HepG2 (cell line): Measurements from ENCODE around the gene FLT3LG. TPM values are rescaled to one million over a fixed set of nuclear protein-coding genes. Genes with fewer than 3 reads are reported as not detected.
A peak's percentile ranks its signal among the peaks of the same experiment; 100 is the strongest.

Source experiments
- ATAC-seq: fragments of 200-7000 bp; cut with Tn5 transposase; 3 replicates; pipeline ENCODE4 v1.9.1; 2020; ENCODE audit warnings: mild to moderate bottlenecking, moderate library complexity
- Bru-seq: library from RNA; stranded (reverse); fragments of 400-500 nt; gene quantifications from one replicate; lab custom pipeline; 2021; lab: Mats Ljungman, UMichigan
- BruChase-seq, 2 experiments: library from RNA; stranded (reverse); fragments of 400-500 nt; gene quantifications; one replicate each; lab custom pipeline; 2021; lab: Mats Ljungman, UMichigan
- BruUV-seq: library from RNA; stranded (reverse); fragments of 400-500 nt; replicated peaks from 2 replicates; lab custom pipeline; 2021; lab: Mats Ljungman, UMichigan
- CTCF ChIA-PET: fragments of 300-600 bp; formaldehyde crosslinking; extraction: SDS; loops from one replicate; lab custom pipeline; 2021; ENCODE audit warnings: low total read pairs, inconsistent platforms, low intra/inter-chr PET ratio; lab: Yijun Ruan, JAX
- POLR2A ChIA-PET: fragments of 350-600 bp; sonication (Branson Sonifier 250); formaldehyde crosslinking; loops from one replicate; lab custom pipeline; 2020; ENCODE audit warnings: antibody characterized with exemption, inconsistent platforms; lab: Yijun Ruan, JAX
- DNase-seq: peaks from one replicate; pipeline ENCODE4 v3.0.0-alpha.2; 2015; ENCODE audit warnings: low spot score
- FAIRE-seq: peaks from 3 replicates; lab custom pipeline; 2011; peaks lifted over from hg19 to GRCh38; lab: Jason Lieb, UNC
- H2AFZ ChIP-seq: one replicate; pipeline ENCODE4 v1.6.1; 2011; ENCODE audit warnings: low read length, inconsistent platforms
- H3K27ac ChIP-seq: fragments of 300-600 bp; 3 replicates; pipeline ENCODE4 v1.8.0; 2011; ENCODE audit warnings: mixed run types, mild to moderate bottlenecking, mixed read lengths, low read length, inconsistent platforms; ENCODE audit not compliant: insufficient read depth; ENCODE audit errors: extremely low read length
- H3K27me3 ChIP-seq, 2 experiments: fragments of 200-600 bp in 1 of 2; 2 replicates in 1 of 2; 3 replicates in 1 of 2; pipeline versions ENCODE4 v1.6.0 to v1.8.0; 2011; ENCODE audit warnings: low read length in 2 of 2, mild to moderate bottlenecking in 2 of 2, moderate library complexity in 2 of 2, inconsistent platforms in 1 of 2; ENCODE audit not compliant: insufficient read depth in 2 of 2, control insufficient read depth in 1 of 2
- H3K36me3 ChIP-seq, 2 experiments: fragments of 200-600 bp in 1 of 2; replicated peaks in 1 of 2; 2 replicates in 1 of 2; 3 replicates in 1 of 2; pipeline versions ENCODE4 v1.5.1 to v1.8.0; 2011; ENCODE audit warnings: low read length in 2 of 2, inconsistent platforms in 1 of 2; ENCODE audit not compliant: insufficient read depth in 2 of 2, control insufficient read depth in 1 of 2
- H3K4me1 ChIP-seq: 2 replicates; pipeline ENCODE4 v1.5.1; 2012; ENCODE audit warnings: low read length, inconsistent platforms; ENCODE audit not compliant: insufficient read depth
- H3K4me2 ChIP-seq: 2 replicates; pipeline ENCODE4 v1.6.0; 2011; ENCODE audit warnings: low read depth, low read length, inconsistent platforms
- H3K4me3 ChIP-seq, 3 experiments: fragments of 200-600 bp in 1 of 3; sonication (generic), shearing (Covaris generic) in 1 of 3; replicated peaks in 1 of 3; 2 replicates each; pipeline ENCODE4 v1.5.1; 2011 to 2016; ENCODE audit warnings: low read length in 3 of 3, inconsistent platforms in 2 of 3, low read depth in 2 of 3, mild to moderate bottlenecking in 2 of 3, control low read depth in 1 of 3, mixed read lengths in 1 of 3; ENCODE audit not compliant: insufficient read depth in 1 of 3
- H3K79me2 ChIP-seq: one replicate; pipeline ENCODE4 v1.6.1; 2011; ENCODE audit warnings: low read length, inconsistent platforms; ENCODE audit not compliant: insufficient read depth
- H3K9ac ChIP-seq: 2 replicates; pipeline ENCODE4 v1.6.0; 2011; ENCODE audit warnings: mild to moderate bottlenecking, low read depth, low read length, inconsistent platforms; ENCODE audit not compliant: insufficient read depth
- H3K9me3 ChIP-seq: 2 replicates; pipeline ENCODE4 v1.5.1; 2012; ENCODE audit warnings: mild to moderate bottlenecking, low read length
- H4K20me1 ChIP-seq: 2 replicates; pipeline ENCODE4 v1.6.0; 2011; ENCODE audit warnings: inconsistent platforms, mild to moderate bottlenecking, low read length, moderate library complexity; ENCODE audit not compliant: insufficient read depth
- AGO2 ChIP-seq: fragments of 200-400 bp; formaldehyde crosslinking; optimal IDR thresholded peaks from 2 replicates; pipeline ENCODE3; 2017; ENCODE audit warnings: mild to moderate bottlenecking, low read depth, low read length, moderate library complexity
- FOSL2 ChIP-seq: sonication (generic); formaldehyde crosslinking; IDR thresholded peaks from 2 replicates; pipeline ENCODE4 v1.4.0; 2020; ENCODE audit warnings: missing genetic modification reagents
- FUBP1 ChIP-seq: sonication (generic); formaldehyde crosslinking; IDR thresholded peaks from 2 replicates; pipeline ENCODE4 v1.5.1; 2020; ENCODE audit warnings: missing genetic modification reagents, mild to moderate bottlenecking, borderline replicate concordance
- KDM2A ChIP-seq: sonication (generic); formaldehyde crosslinking; IDR thresholded peaks from 2 replicates; pipeline ENCODE4 v1.4.0; 2020; ENCODE audit warnings: low read depth, missing genetic modification reagents, borderline replicate concordance
- MYPOP ChIP-seq: sonication (generic); formaldehyde crosslinking; IDR thresholded peaks from 2 replicates; pipeline ENCODE4 v1.8.1; 2023; ENCODE audit warnings: mild to moderate bottlenecking, moderate library complexity, missing genetic modification reagents
- NFKBIZ ChIP-seq: IDR thresholded peaks from 2 replicates; pipeline ENCODE4 v1.6.1; 2018; ENCODE audit warnings: missing genetic modification reagents, missing compliant biosample characterization
- RNF219 ChIP-seq: sonication (generic); formaldehyde crosslinking; IDR thresholded peaks from 2 replicates; pipeline ENCODE4 v1.5.0; 2020; ENCODE audit warnings: mild to moderate bottlenecking, missing genetic modification reagents
- SRY ChIP-seq: sonication (generic); formaldehyde crosslinking; IDR thresholded peaks from 2 replicates; pipeline ENCODE4 v1.8.0; 2022; ENCODE audit warnings: mild to moderate bottlenecking, missing genetic modification reagents
- ZBTB26 ChIP-seq: IDR thresholded peaks from 2 replicates; pipeline ENCODE4 v1.6.1; 2016; ENCODE audit warnings: missing compliant biosample characterization, missing genetic modification reagents, borderline replicate concordance
- ZBTB7B ChIP-seq: sonication (generic); formaldehyde crosslinking; IDR thresholded peaks from 2 replicates; pipeline ENCODE4 v1.4.0; 2020; ENCODE audit warnings: missing genetic modification reagents
- WGBS: methylation state at CpG from one replicate; pipeline ENCODE4 v1.1.6; 2017; ENCODE audit warnings: low lambda C conversion rate; 5-methylcytosine and 5-hydroxymethylcytosine counted together
- in situ Hi-C: cut with HindIII; loops from 2 replicates; pipeline ENCODE4 v1.10.0; 2017; ENCODE audit warnings: low pct_unique_long_range_greater_than_20kb; ENCODE audit not compliant: extremely low pct_ligation_motif_present
- intact Hi-C: fragments of 100-400 bp; cut with micrococcal nuclease; formaldehyde crosslinking; loops from one replicate; pipeline ENCODE4 v1.10.0; 2022; ENCODE audit not compliant: unreplicated experiment
- long read RNA-seq, 2 experiments: library from RNA in 1 of 2; library from polyadenylated mRNA in 1 of 2; stranded (forward) in 1 of 2; unstranded in 1 of 2; transcript quantifications; one replicate each; pipeline ENCODE4 v2.0.0, GENCODE V29; 2019 to 2022
- polyA minus RNA-seq, 3 experiments: library from RNA; depleted of rRNA, polyadenylated mRNA; stranded (reverse); fragments of >200 nt; gene quantifications; 2 replicates each; pipeline ENCODE4 v1.2.3, GENCODE V29; 2011; ENCODE audit warnings: low replicate concordance in 1 of 3
- polyA plus RNA-seq, 8 experiments: library from polyadenylated mRNA; depleted of rRNA in 3 of 8; stranded (reverse) in 7 of 8; unstranded in 1 of 8; fragments of >200 nt; fragmentation: Illumina TruSeq in 4 of 8; extraction: Trizol in 4 of 8; gene quantifications; 2 replicates each; pipeline versions ENCODE4 v1.2.1 to v1.2.3, GENCODE V29; 2011 to 2016; ENCODE audit warnings: low read depth in 4 of 8, missing spikeins in 1 of 8, mixed read lengths in 1 of 8; ENCODE audit not compliant: insufficient read depth in 1 of 8
- total RNA-seq, 5 experiments: library from RNA; depleted of rRNA; stranded (reverse); fragments of >200 nt; fragmentation: Illumina TruSeq; extraction: Trizol; gene quantifications; 2 replicates each; pipeline ENCODE4 v1.2.3, GENCODE V29; 2016; ENCODE audit warnings: low read depth in 1 of 5

FLT3LG gene
- total RNA-seq (2016; rRNA removed; fragmentation: Illumina TruSeq; extraction: Trizol) (0.58 and 1.5 TPM in 2 replicates), polyA plus RNA-seq (2011; rRNA removed) (2.6 and 3.0 TPM in 2 replicates), polyA minus RNA-seq (2011; rRNA and poly(A)+ RNA removed; ENCODE audit: low replicate concordance) (1.2 and 1.7 TPM in 2 replicates), Bru-seq, nascent RNA (percentile 26 among the genes with signal in this experiment), BruChase-seq, experiment 1, labeled RNA remaining after a 6-hour chase (percentile 41 among the genes with signal in this experiment), BruChase-seq, experiment 2, labeled RNA remaining after a 2-hour chase (percentile 36 among the genes with signal in this experiment)
- 2.3 and 2.9 TPM in 2 replicates for total RNA-seq (2016; cell fraction: cytosol; rRNA removed; fragmentation: Illumina TruSeq; extraction: Trizol; ENCODE audit: low read depth)
- total RNA-seq (2016; cell fraction: insoluble cytoplasmic fraction; rRNA removed; fragmentation: Illumina TruSeq; extraction: Trizol): 0.67 and 1.4 TPM in 2 replicates
- 2.2 and 2.3 TPM in 2 replicates for total RNA-seq (2016; cell fraction: membrane; rRNA removed; fragmentation: Illumina TruSeq; extraction: Trizol)
- total RNA-seq (2016; cell fraction: nucleus; rRNA removed; fragmentation: Illumina TruSeq; extraction: Trizol): 1.3 and 2.9 TPM in 2 replicates
- polyA plus RNA-seq (2011; cell fraction: cytosol; rRNA removed): 1.1 and 1.7 TPM in 2 replicates
- 5.2 and 6.9 TPM in 2 replicates for polyA plus RNA-seq (2011; cell fraction: nucleus; rRNA removed)
- polyA plus RNA-seq (2012): 2.0 and 4.6 TPM in 2 replicates
- polyA plus RNA-seq (2016; cell fraction: cytosol; fragmentation: Illumina TruSeq; extraction: Trizol; ENCODE audit: low read depth): 4.2 and 4.4 TPM in 2 replicates
- polyA plus RNA-seq (2016; cell fraction: insoluble cytoplasmic fraction; fragmentation: Illumina TruSeq; extraction: Trizol; ENCODE audit: low read depth): 2.3 and 2.4 TPM in 2 replicates
- 2.5 and 3.6 TPM in 2 replicates for polyA plus RNA-seq (2016; cell fraction: membrane; fragmentation: Illumina TruSeq; extraction: Trizol; ENCODE audit: low read depth)
- polyA plus RNA-seq (2016; cell fraction: nucleus; fragmentation: Illumina TruSeq; extraction: Trizol; ENCODE audit: insufficient read depth, low read depth): 7.4 and 8.8 TPM in 2 replicates
- 0.79 and 2.5 TPM in 2 replicates for polyA minus RNA-seq (2011; cell fraction: cytosol; rRNA and poly(A)+ RNA removed)
- 0.90 and 1.1 TPM in 2 replicates for polyA minus RNA-seq (2011; cell fraction: nucleus; rRNA and poly(A)+ RNA removed)
- long read RNA-seq, experiment 1, partial matches to known transcripts: 0 of 1 reads
- long read RNA-seq, experiment 1, other reads (novel, unspliced or antisense): 1 of 1 reads
- long read RNA-seq, experiment 2, partial matches to known transcripts: 0 of 2 reads
- long read RNA-seq, experiment 2, other reads (novel, unspliced or antisense): 1 of 2 reads

GRCh38 chr19:49473868-49474541 lies at the start of gene FLT3LG:
Gene FLT3LG (plus strand): TSS chr19:49474215. CDS start chr19:49474640, 425 bp downstream.
- Histone ChIP-seq H3K36me3 (0 out of 5 replicates have a peak, but pooled peaks cover 0 to 2% of the 10 kb centered on the region in 2 experiments), H3K4me1 (peaks cover 34% of the 10 kb centered on the region), H3K27ac (no peak within 1 kb of the TSS), H3K4me3 (peak within 1 kb of the TSS; percentile 78 to 99 (median 78)), H3K9me3 (no peaks in the 10 kb centered on the region), H4K20me1 (no peaks in the 10 kb centered on the region), H3K27me3 (no peaks in the 10 kb centered on the region; a peak in 1 of 5 replicates), H3K79me2 (no peaks in the 10 kb centered on the region), H3K4me2 (peak within 1 kb of the TSS; percentile 99), H2AFZ (peak within 1 kb of the TSS; percentile 84), H3K9ac (peak within 1 kb of the TSS; percentile 63)
- FAIRE-seq (peak; percentile 34), ATAC-seq (peak; percentile 70), DNase-seq (peak; percentile 46)
- ChIA-PET POLR2A (interaction anchor here (1.4 to 2.2 kb wide), 3 partner anchors 21 to 22 kb away, joined by 7 to 12 read pairs (median 8); partner anchors contain the start of genes ALDH16A1 and PIH1D1), CTCF (interaction anchor here (1.7 to 2.1 kb wide), 2 partner anchors 73 to 96 kb away, joined by 9 to 12 read pairs; no protein-coding TSS in a partner anchor)
- in situ Hi-C loops: no loop called here
- intact Hi-C loops: no loop called here
- WGBS: 4% methylated on average over 16 of the region's 33 CpGs
- BruUV-seq: no TSS peak
- no peak for TF ChIP-seq ZBTB26 (CRISPR knock-in tag)
- no peak for TF ChIP-seq FUBP1 (CRISPR knock-in tag)
- peak; percentile 21; the same call in 1 of the 2 replicates for TF ChIP-seq FOSL2 (CRISPR knock-in tag)
- peak; percentile 26 for TF ChIP-seq AGO2
- TF ChIP-seq ZBTB7B (CRISPR knock-in tag): peak; percentile 78
- TF ChIP-seq KDM2A: peak; percentile 56; the same call in 1 of the 2 replicates
- TF ChIP-seq NFKBIZ (CRISPR knock-in tag): no peak
- 0 out of 2 replicates have a peak, but pooled peaks have one; percentile 44 for TF ChIP-seq SRY (CRISPR knock-in tag)
- no peak for TF ChIP-seq RNF219 (CRISPR knock-in tag)
- 0 out of 2 replicates have a peak, but pooled peaks have one; percentile 36 for TF ChIP-seq MYPOP (CRISPR knock-in tag)
